GM18861 (cell line): ENCODE measurements around the gene PTX4.

ENCODE experiments used
- ATAC-seq: cut with Tn5 transposase; IDR thresholded peaks from one replicate; pipeline ENCODE4 v1.9.1; 2021; ENCODE audit not compliant: unreplicated experiment

The PTX4 gene

DNA sequence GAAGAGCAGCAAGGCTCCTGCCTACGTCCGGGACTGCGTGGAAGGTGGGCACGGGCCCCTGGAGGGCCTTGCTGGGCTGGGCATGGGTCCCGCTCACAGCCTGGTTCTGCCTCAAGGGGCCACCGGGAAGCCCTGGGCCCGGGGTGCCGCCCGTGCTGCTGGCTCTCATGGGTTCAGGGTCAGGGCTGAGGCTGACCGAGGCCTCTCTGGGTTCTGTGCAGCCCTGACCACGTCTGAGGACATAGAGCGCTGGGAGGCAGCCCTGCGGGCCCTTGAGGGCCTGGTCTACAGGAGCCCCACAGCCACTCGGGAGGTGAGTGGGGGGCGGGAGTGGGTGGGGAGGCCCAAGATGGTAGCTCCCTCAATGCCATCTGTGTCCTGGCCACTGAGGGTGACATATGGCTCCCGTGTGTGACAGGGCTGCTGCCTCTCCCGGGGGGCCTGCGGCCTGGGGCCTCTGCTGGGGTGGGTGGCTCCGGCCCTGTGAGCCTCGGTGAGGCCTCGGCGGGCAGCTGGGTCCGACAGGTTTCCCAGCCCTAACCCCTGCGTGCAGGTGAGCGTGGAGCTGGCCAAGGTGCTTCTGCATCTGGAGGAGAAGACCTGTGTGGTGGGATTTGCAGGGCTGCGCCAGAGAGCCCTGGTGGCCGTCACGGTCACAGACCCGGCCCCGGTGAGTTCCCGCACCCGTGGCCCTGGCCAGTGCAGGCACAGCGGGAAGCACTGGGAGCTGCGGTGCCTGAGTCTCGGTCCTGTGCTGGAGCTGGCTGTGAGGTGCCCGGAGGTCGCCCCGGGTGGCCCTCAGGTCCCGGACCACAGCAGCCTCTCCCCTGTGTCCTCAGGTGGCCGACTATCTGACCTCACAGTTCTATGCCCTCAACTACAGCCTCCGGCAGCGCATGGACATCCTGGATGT is 13.6 kb upstream of the PTX4 start:
- no peak for ATAC-seq

DNA sequence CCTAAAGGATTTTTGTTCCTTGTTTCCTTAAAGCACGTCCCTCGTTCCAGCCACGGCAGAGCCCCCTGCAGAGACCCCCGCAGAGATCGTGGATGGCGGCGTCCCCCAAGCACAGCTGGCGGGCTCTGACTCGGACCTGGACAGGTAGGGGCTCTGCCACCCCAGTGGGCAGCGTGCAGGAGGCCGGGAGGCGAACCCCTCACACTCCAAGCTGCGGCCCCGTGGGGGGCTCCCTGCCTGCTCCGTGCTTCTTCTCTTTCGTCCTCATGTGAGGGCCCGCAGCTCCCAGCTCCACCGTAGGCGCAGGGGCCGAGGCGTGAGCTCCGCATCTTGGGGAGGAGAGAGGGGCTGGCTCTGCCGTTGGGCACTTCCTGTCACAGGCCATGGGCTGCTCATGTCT is 12.9 kb upstream of the PTX4 start:
- no peak for ATAC-seq

DNA sequence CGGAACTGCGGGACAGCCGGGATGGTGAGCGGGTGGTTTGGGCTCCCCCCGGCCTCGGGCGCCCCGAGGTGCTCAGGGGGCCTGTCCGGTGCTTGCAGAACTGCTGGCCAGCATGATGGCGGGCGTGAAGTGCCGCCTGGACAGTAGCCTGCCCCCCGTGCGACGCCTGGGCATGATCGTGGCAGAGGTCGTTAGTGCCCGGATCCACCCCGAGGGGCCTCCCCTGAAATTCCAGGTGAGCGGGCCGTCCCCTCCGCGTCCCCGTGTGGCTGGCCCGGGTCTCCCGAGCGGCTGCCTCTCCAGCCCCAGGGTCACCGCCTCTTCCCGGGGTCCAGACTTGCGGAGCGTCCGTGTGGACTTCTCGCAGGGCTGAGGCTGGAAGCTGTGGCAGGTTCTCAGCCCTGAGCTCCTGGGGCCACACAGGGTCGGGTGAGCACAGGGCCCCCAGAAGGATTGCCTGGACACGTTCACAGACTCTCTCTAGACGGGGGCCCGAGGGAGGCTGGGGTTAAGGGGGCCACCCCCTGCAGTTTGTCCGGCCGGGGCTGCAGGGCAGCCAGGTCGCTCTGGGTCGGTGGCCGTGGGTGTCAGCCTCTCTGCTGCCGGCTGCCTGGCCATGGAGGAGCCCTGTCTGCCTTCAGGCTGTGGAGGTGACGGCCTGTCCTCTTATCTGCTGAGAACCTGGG is 11.9 kb upstream of the PTX4 start:
- ATAC-seq, result no peak

DNA sequence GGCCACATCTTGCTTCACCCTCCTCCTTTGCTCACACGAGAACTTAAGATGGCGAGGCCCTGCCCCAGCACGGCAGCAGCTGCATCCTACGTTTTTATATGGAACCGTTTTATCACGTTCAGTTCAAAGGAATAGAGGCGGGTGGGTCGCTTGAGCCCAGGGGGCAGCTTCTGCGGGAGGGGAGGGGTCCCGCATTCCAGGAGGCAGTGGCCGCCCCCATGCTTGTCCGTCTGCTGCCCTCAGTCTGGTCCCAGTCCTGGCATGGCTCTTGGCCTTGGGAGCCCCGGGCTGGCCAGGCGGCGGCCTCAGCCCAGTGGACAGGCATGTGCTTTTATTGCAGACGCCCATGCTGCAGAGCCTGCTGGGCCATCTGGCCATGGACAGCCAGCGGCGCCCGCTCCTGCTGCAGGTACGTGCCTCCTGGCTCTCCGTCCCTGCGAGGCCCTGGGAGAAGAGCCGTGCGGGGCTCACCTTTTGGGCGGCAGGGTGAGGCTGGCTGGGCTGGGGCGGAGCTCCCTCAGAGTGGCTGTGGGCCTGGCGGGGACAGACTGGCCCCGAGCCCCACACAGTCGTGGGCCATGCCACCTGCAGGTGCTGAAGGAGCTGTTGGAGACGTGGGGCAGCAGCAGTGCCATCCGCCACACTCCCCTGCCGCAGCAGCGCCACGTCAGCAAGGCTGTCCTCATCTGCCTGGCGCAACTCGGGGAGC is 11.2 kb upstream of the PTX4 start:
- no peak for ATAC-seq

DNA sequence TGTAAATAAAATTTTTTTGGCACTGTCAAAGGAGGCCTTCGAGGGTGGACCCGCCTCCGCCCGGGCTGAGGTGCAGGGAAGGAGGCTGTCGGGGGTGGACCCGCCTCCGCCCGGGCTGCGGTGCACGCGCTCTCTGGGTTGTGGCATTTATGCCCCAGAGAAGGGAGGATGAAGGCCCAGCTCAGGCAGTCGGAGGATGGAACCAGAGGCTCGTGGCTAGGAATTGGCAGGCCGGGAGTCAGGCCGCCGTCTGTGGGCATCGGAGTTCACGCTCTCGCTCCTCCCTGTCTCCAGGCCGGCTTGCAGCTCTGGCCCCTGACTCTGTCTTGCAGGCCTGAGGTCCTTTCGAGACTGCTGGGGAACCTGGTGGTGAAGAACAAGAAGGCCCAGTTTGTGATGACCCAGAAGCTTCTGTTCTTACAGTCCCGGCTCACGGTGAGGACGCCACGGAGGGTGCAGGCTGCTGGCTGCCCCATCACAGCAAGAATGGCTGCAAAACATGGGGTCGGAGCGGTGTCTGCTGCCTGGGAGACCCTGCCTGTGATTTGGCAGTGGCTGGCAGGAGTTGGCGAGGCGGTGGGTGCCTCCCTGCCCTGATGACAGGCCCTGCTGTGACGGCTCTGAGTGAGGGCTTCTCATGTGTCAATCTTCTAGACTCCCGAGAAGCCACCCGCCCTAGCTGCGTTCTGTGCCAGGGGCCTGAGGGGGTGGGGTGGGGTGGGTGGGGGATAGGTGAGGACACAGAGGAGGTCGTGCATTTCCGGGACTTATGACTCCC is 10.3 kb upstream of the PTX4 start:
- ATAC-seq, result no peak

DNA sequence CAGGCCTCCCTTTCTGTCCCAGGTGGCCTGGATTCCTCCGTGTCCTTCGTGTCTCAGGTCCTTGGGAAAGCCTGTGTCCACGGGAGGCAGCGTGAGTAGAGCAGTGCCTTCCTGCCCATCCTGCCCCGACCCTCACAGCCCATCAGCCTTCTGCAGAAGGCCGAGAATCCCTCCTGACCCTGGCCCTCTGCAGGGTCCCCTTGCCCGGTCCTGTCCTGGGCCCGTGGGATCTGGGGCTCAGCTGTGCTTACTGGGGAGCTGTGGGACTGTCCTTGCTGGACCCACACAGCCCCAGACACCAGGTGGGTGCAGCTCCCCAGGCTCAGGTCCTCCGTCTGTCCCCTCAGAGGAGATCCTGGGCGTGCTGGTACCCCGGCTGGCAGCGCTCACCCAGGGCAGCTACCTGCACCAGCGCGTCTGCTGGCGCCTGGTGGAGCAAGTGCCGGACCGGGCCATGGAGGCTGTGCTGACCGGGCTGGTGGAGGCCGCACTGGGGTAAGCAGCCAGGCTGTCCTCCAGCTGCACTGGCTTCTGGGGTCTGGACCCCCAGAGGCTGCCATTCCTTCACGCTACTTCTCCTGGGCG is 8.4 kb upstream of the PTX4 start:
- ATAC-seq, result no peak

DNA sequence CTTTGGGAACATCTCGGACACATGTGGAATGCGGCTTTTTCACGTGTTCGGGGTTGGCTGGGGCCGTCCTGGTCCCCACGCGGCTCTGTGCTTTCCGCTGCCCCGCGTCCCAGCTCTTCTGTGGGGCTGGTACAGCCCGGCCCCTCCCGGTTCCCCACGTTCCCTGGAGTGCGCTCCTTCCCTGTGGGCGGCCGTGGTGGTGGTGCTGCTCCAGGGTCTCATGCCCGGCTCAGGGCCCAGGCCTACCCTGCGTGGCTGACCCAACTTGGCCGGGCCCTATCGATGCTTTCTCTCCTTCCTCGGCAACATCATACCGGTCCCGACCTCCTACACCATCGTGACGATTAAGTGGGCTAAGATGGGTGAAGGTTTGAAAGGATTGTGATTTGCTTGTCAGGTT is 7.7 kb upstream of the PTX4 start:
- no peak for ATAC-seq

DNA sequence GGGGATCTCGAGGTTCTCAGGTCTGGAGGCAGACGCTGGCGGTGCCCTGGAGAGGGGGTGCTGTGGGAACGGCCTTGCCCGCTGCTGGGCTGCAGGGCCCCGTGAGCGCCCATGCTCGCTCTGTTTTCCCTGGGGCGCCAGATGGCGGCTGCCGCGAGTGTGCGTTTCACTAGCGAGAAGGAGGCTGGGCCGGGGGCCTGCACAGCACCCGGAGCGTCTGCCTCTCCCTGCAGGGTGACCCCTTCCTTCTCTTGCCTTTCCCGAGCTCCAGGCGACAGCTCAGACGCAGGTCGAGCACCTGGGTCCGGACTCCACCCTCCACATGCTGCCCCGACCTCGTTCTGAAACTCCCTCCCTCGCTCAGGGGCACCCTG is 7.1 kb upstream of the PTX4 start:
- no peak for ATAC-seq

DNA sequence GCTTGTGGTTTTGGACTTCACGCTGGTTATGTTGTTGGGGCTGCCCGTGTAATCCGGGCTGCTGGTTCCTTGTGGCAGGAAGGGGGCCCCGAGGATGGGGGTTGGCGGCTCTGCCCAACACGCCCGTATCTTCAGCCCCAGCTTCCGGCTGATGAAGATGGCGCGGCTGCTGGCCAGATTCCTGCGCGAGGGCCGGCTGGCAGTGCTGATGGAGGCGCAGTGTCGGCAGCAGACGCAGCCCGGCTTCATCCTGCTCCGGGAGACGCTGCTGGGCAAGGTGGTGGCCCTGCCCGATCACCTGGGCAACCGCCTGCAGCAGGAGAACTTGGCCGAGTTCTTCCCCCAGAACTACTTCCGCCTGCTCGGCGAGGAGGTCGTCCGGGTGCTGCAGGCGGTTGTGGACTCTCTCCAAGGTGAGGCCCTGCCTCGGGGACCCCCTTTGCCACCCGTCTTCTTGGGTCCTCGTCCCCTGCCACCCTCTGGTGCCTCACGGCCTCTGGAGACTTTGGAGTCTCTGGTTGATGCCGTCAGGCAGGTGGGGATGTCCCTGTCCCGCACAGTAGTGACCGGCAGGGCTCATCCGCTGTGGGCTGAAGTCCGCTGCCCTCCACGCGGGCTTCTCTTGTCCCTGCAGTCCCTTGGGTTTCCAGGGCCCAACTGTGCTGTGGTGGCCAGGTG is 6.6 kb upstream of the PTX4 start:
- no peak for ATAC-seq

DNA sequence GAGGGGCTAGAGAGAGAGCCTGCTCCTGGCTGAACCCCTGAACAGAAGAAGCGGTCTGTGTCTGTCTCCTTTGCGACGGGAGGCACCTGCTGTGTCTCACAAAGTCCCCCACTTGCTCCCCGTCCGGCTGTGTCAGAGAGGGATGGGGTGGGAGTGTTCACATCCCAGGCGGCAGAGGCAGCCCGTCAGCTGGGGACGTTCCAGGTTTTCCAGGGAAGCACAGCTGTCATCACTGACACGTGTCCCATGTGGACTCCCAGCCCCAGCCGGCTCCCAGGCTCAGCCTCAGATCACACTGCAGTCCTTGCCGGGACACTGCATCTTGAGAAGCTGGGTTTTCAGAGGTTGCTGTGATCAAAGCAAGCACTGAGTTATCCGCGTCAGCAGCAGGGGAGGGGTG is 6.0 kb upstream of the PTX4 start:
- ATAC-seq, result no peak

DNA sequence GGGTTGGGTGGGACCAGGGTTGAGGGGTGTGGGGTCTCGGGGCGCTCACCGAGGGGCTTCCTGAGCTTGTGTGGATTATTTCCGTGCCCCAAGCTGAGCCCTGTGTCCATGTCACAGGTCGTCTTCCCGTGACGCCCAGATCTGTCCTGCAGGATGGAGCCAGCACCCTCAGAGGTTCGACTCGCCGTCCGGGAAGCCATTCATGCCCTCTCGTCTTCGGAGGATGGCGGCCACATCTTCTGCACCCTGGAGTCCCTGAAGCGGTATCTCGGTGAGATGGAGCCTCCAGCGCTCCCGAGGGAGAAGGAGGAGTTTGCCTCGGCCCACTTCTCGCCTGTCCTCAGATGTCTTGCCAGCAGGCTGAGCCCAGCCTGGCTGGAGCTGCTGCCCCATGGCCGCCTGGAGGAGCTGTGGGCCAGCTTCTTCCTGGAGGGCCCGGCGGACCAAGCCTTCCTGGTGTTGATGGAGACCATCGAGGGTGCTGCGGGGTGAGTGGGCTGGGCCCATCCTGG is 5.4 kb upstream of the PTX4 start:
- no peak for ATAC-seq

DNA sequence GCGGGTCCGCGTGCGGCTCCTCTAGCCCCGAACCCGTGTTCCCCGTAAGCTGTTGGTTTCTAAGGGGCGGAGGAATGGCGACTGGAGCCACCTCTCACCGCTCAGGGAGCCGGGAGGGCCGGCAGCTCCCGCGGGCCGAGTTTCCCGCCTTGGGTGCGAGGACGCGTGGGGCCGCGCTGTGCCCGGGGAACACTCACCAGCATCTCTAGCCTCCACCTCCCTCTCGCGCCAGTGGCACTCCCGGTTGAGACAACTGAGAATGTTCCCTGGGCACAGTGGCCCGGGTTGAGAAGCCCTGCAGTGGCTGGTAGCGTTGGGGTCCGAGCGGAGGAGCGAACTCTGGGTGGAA is 5.0 kb upstream of the PTX4 start:
- no peak for ATAC-seq

DNA sequence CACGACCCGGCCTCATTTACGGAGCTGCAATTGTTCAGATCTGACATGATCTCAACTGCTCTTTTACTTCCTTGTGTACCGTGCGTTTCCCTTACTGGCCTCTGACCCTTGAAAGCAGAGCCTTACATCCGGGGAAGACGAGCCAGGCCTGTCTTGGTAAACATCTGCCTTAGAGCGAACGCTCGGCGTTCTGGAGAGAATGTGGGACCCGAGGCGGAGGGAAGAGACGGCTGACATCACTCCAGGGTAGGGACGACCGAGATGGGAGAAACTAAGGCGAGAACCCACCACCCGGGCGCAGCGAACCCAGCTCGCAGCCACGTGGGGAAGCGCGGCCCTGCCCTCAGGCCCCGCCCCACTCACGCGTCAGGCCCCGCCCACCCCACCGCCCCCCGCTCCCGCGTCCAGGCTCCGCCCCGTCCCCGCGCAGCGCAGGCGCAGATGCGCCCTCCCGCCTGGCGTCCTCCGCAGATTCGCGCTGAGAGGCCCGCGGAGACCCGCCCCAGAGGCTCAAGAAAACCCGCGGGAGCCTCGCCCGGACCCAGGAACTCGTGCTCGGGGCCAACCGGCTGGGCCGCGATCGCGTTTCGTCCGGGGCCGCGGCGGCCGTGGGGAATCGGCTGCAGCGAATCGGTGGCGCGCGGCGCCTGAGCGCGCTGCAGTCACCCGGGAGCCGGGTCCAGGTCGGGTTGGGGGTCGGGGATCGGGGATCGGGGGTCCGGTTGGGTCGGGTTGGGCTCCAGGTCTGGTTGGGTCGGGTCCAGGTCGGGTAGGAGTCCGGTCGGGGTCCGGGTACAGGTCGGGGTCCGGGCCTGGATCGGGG is 4.4 kb upstream of the PTX4 start, which contains the start of gene TELO2:
Gene TELO2, plus strand, starts transcription at position 438 of the 823 bp plus-strand sequence. CDS start 922 bp downstream, outside the sequence.
- no peak for ATAC-seq

DNA sequence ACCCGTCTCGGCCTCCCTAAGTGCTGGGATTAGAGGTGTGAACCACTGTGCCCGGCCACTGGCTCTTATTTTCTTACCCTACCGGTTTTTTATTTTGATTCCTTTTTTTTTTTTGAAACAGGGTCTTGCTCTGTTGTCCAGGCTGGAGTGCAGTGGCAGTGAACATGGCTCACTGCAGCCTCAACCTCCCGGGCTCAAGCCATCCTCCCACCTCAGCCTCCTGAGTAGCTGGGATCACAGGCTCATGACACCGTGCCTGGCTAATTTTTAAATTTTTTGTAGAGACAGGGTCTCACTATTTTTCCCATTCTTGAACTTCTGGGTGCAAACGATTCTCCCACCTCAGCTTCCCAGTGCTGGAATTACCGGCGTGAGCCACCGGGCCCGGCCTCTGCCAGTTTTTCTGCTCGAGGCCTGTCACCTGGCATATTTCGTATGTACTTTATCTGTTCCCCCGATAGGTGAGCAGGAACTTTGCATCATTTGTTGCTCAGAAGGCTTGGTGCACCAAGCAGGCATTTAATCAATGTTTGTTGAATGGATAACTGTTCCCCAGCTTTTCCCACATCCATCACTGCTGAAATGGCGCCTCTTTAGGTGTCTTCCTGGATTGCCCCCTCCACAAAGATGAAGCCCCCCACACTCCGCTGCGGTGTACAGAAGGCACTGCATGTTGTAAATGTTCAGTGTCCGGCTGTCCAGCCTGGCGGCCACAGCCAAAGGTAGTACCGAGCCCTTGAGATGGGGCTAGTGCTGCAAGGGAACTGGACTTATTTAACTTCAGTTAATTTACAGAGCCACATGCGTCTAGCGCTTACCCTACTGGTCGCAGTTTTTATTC is 3.6 kb upstream of the PTX4 start:
- ATAC-seq, result no peak

DNA sequence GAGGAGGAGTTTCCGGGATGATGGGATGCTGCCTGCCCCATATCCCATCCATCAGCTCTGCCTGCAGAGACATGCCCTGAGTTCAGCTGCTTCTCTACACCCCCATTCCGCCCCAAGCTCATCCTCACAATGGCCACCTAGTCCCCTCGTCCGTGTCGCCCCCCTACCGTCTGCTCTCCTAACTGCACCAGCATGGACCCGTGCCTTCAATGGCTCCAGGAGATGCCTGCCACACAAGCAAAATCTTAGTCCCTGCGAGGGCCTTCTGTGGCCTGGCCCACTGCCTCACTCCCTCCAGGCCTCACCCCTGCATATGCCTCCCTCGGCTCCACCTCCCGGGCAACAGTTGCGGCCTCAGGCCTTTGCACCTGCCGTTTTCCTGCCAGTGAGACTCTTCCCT is 2.6 kb upstream of the PTX4 start:
- ATAC-seq, result no peak

DNA sequence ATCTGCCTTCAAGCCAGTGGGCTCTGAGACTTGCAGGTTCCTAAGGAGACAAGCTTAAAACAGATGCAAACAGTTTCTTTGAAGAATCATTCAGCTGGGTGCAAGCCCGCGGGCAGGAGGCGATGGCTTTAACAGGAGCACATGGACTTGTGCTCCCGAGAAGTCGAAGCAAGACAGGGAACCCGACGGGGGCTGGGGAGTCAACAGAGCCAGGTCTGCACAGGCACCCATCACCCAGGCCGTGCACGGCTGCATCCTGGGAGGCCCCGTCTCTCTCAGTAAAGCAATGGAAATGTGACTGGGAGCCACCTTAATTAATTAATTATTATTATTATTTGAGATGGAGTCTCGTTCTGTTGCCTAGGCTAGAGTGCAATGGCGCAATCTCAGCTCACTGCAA is 333 bp upstream of the PTX4 start:
- no peak for ATAC-seq

DNA sequence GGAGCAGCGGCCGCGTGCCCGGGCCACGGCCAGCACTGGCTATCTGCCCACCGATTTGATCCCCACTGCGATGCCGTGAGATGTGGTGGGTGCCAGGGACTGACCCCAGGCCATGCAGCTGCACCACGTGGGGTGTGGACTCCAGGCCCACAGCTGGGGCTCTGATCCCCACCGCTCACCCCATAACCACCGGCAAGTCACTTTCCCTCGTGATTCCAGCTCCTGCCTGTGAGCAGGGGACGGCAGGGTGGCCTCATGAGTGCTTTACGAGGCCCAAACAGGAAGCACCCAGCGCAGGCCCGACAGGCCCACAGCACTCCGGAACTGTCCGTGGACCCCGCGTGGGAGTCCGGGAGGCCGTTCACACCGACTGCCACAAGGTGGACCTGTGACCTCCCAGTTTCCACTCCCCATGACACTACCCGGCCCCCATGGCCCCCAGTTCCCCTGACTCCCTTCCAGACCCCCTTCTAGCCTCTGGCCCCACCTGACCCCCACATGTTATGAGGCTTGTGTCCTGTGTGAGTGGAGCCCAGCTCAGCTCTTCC is 616 bp downstream of the PTX4 start:
- no peak for ATAC-seq
